Smooth muscle cell of the coronary artery (primary cell): ENCODE data around the gene TCF23. TPM values are rescaled to one million over a fixed set of nuclear protein-coding genes. Genes with fewer than 3 reads are reported as not detected.

Source experiments
- total RNA-seq: library from RNA; depleted of rRNA; stranded (reverse); fragments of >200 nt; gene quantifications from 2 replicates; pipeline ENCODE4 v1.2.3, GENCODE V29; 2014; ENCODE audit warnings: low replicate concordance

TCF23 gene
- 0.82 TPM in 1 of 2 replicates, not detected in the other for total RNA-seq

GRCh38 chr2:27148801-27149439 is at the start of gene TCF23:
Gene TCF23, plus strand, starts transcription at chr2:27149004. Its CDS starts 130 bp downstream, at chr2:27149134.

GRCh38 chr2:27118525-27119329 is 30.1 kb upstream of the TCF23 start, which contains the start of gene CGREF1:
Gene CGREF1, minus strand, starts transcription at chr2:27119128. Its CDS starts 14,762 bp downstream, at chr2:27104366.

DNA sequence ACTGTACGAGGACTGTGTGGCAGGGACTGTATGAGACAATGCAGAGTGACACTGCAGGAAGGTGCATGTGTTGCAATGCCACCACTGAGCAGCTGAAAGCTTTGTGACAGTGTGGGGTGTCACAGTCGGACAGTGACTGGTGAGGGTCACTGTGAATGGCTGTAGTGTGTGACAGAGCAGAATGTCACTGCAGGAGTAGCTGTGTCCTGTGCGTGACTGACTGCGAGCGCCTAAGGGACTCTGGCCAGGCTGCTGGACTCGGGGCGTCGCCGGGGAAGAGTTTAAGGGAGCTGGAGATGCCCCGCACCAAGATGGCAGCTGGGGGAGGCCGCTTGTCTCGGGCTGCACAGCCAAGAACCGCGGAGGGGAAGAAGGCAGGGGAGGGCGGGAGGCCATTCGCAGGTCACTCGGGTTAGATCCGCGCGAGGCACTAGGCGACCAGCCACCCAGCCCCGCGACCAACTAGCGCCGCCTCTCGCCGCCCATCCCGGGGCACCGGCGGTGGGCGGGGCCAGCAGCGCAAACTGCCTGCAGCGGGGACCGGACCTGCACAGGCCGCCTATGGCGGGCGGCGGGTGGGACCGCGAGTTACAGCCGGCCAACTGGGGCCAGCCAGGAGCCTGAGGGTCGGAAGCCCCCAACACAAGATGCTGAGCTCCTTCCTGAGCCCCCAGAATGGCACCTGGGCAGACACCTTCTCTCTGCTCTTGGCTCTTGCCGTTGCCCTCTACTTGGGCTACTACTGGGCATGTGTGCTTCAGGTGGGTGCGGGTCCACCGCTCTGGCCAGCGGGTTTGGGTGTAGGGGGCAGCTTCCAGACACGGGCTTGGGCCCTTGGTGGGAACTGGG is 25.3 kb upstream of the TCF23 start, which contains the start of gene ABHD1:
ABHD1 (plus strand) TSS at position 514 of the 849 bp plus-strand sequence; CDS start at position 648, 134 bp downstream.

DNA sequence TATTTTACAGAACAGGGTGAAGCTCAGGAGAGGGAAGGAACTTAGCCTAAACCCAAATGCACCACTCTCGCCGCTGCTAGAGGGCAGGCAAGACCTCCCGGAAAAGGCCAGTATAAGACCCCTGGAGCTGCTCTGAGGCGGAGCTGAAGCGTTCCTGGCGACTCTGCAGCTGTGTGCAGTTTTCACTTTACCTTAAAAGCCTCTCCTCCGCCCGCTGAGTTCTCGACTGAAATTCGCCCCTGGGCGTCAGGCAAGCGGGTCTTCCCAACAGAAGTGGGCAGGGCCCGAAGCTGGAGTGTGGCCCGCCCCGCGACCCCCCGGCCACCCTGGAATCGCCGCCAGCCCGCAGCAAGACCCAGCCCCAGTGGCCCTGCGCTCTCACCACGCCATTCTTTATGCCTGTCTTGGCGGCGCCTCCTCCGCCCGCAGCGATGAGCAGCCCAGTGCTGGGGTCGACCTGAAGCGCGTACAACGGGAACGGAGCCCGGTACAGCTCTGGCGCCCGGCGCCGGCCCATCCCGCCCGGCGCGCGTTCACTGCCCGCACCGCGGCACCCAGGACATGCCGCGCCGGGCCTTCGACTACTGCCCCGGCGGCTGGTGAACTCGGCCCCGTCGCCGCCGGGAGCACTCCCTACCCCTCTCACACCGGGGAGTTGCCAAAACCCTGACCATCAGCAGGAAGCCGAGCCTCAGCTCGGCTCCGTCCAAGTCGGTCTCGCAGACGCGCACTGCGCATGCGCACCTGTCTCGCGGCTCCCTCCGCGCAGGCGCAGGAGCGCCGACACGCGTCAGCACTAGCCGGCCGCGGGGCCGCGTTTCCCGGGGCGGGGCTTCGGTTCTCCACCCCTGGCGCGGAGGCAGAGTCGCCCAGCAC is 14.7 kb upstream of the TCF23 start, which contains the start of gene PREB:
PREB (minus strand) TSS at position 732 of the 876 bp plus-strand sequence; CDS start at position 517, 215 bp downstream.

GRCh38 chr2:27139310-27139709 is 9.5 kb upstream of the TCF23 start, which contains the start of gene PRR30:
Gene PRR30, minus strand, starts transcription at chr2:27139410. Its CDS starts 1,081 bp downstream, at chr2:27138329.

Other genes starting within 250 kb of the TCF23 start
- gene MAPRE3, start 178.4 kb upstream of the TCF23 start, total RNA-seq: 3.2 and 7.8 TPM in 2 replicates
- 25.3 and 33.9 TPM in 2 replicates for gene TMEM214, start 116.0 kb upstream of the TCF23 start, total RNA-seq
- 14.3 and 25.0 TPM in 2 replicates for gene AGBL5, start 97.3 kb upstream of the TCF23 start, total RNA-seq
- gene OST4, start 77.3 kb upstream of the TCF23 start, total RNA-seq: 710 and 956 TPM in 2 replicates
- gene EMILIN1, start 70.4 kb upstream of the TCF23 start, total RNA-seq: 213 and 319 TPM in 2 replicates
- 0.53 and 1.9 TPM in 2 replicates for gene KHK, start 62.2 kb upstream of the TCF23 start, total RNA-seq
- gene CGREF1, start 29.9 kb upstream of the TCF23 start, total RNA-seq: 4.9 and 15.8 TPM in 2 replicates
- 0.08 TPM in 1 of 2 replicates, not detected in the other for gene ABHD1, start 25.2 kb upstream of the TCF23 start, total RNA-seq
- gene PREB, start 14.4 kb upstream of the TCF23 start, total RNA-seq: 55.5 and 206 TPM in 2 replicates
- not detected in 2 replicates for gene PRR30, start 9.6 kb upstream of the TCF23 start, total RNA-seq
- 183 and 253 TPM in 2 replicates for gene ATRAID, start 63.0 kb downstream of the TCF23 start, total RNA-seq
- 8.3 and 17.7 TPM in 2 replicates for gene SLC5A6, start 63.3 kb downstream of the TCF23 start, total RNA-seq
- 26.1 and 35.8 TPM in 2 replicates for gene CAD, start 68.4 kb downstream of the TCF23 start, total RNA-seq
- 0.38 TPM in 1 of 2 replicates, not detected in the other for gene SLC30A3, start 114.0 kb downstream of the TCF23 start, total RNA-seq
- gene DNAJC5G, start 126.4 kb downstream of the TCF23 start, total RNA-seq: not detected in 2 replicates
- not detected in 2 replicates for gene TRIM54, start 133.4 kb downstream of the TCF23 start, total RNA-seq
- gene UCN, start 159.4 kb downstream of the TCF23 start, total RNA-seq: 0.30 TPM in 1 of 2 replicates, not detected in the other
- gene MPV17, start 174.1 kb downstream of the TCF23 start, total RNA-seq: 48.7 and 76.6 TPM in 2 replicates
- 13.1 and 19.6 TPM in 2 replicates for gene GTF3C2, start 207.8 kb downstream of the TCF23 start, total RNA-seq
- gene EIF2B4, start 221.3 kb downstream of the TCF23 start, total RNA-seq: 29.5 and 51.1 TPM in 2 replicates
- 100 and 134 TPM in 2 replicates for gene SNX17, start 221.6 kb downstream of the TCF23 start, total RNA-seq
- 5.4 and 7.9 TPM in 2 replicates for gene ZNF513, start 231.7 kb downstream of the TCF23 start, total RNA-seq